ENCODE measurements around the gene CNTNAP3B.
"Not testable (repeated sequence)": the region's sequence is repeated elsewhere in the genome, so short reads cannot be mapped to it uniquely, and the experiment has no call there.

Gene CNTNAP3B

GRCh38 chr9:42129073-42129729 is at the start of gene CNTNAP3B:
Gene CNTNAP3B (minus strand): TSS chr9:42129426. CDS start chr9:42129094, 332 bp downstream.
- not testable (repeated sequence) for DNase-seq

GRCh38 chr9:42160299-42160698 is 31.1 kb upstream of the CNTNAP3B start:
- peak; percentile 2 for DNase-seq

GRCh38 chr9:42127056-42127841 is 2.0 kb downstream of the CNTNAP3B start:
- peak; percentile 39 for DNase-seq

DNA sequence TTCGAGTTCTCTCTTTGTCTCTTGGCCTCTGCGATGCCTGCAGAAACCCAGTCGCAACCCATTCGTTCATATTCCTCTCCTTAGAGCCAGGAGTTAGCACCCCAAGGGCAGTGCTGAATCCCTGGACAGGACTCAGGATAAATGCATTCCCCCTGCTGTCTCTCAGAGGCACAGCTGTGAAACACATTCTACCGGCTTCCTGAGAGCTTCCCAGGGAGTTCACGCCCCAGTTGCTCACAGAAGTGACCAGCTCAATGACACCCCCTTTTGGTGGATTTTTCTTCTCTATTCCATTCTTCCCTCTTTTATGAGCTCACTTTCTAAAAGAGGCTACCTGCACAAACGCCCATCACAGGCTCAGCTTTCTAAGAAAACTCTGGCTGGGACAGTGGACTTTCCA is 8.2 kb downstream of the CNTNAP3B start:
- DNase-seq, result not testable (repeated sequence)

DNA sequence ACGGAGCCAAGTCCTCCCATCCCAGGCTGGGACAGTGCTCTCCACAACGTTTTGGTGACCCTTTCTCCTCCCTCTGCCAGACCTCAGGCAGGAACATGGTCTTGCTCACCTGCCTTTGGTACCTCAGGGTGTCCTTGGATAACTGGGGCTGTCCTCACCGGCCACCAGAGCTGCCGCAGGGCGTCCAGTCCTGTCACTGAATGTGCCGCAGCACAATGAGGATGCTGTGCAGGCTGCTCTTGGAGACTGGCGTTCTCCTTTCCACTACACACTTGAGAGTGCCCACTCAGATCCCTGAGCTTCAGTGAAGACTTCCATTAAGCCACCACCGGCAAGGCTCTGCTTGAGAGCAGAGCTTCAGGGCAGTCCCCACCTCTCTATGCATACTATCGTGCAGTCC is 33.3 kb downstream of the CNTNAP3B start:
- DNase-seq, result not testable (repeated sequence)

GRCh38 chr9:42084559-42084952 is 44.7 kb downstream of the CNTNAP3B start:
- DNase-seq, result not testable (repeated sequence)

DNA sequence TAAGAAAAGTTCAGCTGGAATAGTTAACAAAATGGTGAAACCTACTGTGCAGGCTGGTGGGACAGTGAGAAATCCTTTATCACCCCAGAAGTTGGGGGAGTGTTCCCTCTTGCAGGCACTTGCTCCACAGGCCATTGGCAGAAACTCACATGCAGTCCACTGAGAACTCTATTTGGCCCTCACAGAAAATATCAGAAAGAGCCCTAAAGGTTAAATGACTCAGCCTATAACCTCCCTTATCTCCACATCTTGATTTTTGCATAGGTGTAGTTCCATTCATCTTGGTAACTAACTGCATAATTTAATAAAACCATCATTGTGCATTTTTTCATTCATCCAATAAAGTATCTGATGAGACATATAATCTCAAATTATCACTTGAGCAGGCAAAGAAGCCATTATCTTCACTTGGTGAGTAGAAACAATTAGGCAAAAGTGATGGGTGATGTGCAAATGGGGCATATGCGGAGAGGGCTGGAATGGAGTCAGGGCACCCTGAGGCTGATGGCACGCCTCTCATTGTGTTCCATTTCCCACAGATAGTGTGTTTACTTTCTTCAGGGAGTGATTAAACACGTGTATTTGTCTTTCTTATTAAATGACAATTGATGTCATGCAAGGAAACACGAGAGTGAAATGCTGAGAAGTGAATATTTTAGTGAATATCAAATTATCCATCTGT is 45.2 kb downstream of the CNTNAP3B start:
- not testable (repeated sequence) for DNase-seq

DNA sequence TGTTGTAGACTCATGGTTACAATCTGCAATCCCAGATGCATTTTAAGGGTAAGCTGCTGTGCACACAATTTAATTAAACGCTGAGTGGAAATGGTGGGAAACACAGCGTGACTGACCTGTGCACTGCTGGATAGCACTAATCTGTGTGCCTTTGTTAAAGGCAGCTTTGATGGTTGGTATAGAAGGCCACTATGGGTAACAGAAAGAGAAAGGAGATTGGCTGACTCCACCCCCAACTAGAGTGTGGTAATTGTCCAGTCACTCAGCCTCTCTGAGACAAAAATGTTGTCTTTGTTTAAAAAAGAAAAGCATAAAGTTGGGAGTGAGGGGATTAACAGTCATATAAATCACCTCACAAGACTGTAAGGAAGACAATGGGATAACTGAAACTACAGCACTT is 48.9 kb downstream of the CNTNAP3B start:
- DNase-seq, result not testable (repeated sequence)

GRCh38 chr9:42074868-42075267 is 54.4 kb downstream of the CNTNAP3B start:
- not testable (repeated sequence) for DNase-seq

DNA sequence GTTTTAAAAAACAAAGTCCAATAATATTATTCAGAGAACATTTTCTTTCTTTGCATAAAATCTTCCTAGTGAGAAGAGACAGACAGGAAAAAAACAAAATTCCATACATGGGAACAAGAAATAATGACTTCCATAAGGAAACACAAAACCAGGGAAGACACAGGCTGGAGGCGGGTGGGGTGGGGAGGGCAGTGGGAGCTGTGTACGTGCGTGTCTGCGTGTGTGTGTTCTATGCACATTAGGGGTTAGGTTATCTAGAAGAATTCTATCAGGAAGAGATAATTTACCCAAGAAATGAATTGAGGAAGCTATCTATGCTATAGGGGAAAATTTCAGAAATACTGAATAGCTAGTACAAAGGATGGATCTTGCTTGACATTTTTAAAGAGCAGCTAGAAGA is 58.2 kb downstream of the CNTNAP3B start:
- not testable (repeated sequence) for DNase-seq

- not testable (repeated sequence) for DNase-seq
Observed at GRCh38 chr9:42070035-42070799, 59.0 kb downstream of the CNTNAP3B start.

GRCh38 chr9:42053874-42054273 is 75.4 kb downstream of the CNTNAP3B start:
- DNase-seq, result not testable (repeated sequence)

GRCh38 chr9:42050701-42051100 is 78.5 kb downstream of the CNTNAP3B start:
- DNase-seq, result not testable (repeated sequence)

- DNase-seq, result not testable (repeated sequence)
Observed at GRCh38 chr9:42044422-42045010, 84.7 kb downstream of the CNTNAP3B start.

DNA sequence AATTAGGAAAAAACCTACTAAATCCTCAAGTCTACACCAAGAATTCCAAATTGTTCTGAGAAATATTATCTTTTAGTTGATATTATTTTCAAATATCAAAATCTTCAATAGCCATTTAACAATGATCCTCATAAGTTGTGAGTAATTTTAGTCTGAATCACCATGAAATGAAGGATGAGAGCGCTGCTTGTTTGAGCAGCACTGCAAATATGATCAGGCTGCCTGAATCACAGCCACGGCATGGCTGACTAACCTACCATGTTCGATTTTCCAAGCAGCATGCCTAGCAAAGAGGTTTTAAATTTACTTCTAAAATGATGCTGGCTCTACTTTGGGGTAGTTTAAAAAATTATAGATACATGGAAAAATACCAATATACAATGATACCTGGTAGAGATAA is 95.7 kb downstream of the CNTNAP3B start:
- not testable (repeated sequence) for DNase-seq

GRCh38 chr9:42020639-42021038 is 108.6 kb downstream of the CNTNAP3B start:
- not testable (repeated sequence) for DNase-seq

DNA sequence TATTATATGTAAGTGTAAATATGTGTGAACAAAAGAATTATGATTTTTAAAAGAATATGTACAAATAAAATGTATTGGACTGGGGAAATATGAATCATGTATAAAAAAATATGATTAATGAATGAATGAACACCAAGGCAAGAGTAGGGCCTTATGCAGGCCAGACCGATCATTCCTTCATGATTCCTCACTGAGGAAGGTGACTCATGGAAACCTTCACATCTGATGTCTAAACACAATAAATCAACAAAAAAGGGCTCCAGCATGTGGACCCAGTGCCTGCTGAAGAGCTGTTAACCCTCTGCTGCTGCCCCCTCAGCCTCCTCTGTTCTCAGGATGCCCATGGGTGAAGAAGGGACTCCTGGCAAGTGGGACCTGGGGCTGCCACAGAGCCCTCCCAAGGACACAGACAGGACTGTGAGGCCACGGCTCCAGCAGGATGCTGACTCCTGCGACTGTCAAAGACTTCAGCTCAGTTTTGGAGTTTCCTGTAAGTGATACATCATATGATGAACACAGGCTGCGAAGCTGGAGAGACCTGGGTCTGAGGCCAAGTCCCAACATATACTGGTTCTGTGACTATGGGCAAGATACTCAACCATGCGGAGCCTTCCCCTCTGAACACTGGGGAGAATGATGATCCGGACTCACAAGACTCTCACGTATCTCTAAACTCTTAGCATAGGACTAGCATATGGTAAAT is 110.9 kb downstream of the CNTNAP3B start:
- not testable (repeated sequence) for DNase-seq

DNA sequence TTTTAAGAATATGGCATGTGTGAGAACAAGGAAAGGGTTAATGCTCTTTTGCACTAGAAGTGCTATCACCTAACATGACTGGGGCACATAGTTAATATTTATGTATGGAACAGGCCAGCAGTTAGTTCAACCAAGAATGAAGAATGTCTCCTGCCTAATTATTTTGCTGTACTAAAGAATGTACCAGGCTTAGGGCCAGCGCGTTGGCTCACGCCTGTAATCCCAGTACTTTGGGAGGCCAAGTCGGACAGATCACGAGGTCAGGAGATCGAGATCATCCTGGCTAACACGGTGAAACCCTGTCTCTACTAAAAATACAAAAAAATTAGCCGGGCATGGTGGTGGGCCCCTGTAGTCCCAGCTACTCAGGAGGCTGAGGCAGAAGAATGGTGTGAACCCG is 114.9 kb downstream of the CNTNAP3B start:
- DNase-seq, result not testable (repeated sequence)

- DNase-seq, result not testable (repeated sequence)
Observed at GRCh38 chr9:41991607-41992006, 137.6 kb downstream of the CNTNAP3B start.

DNA sequence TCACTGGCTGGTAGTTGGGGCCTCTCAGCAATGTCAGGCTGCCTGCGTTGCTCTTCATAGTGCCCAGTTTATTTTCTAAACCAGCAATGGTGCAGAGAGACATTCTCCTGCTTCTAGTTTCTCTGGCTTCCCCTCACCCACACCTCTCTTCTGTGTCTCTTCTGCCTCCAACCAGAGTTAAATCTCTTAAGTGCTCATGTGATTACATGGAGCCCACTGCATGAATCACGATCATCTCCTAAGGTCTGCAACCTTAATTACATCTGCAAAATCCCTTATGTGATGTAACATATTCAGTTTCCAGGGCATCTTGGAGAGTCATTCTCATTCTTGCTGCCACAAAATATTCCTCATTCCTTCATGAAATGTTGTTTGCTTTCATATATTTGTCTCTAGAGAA is 149.0 kb downstream of the CNTNAP3B start:
- DNase-seq, result not testable (repeated sequence)

DNA sequence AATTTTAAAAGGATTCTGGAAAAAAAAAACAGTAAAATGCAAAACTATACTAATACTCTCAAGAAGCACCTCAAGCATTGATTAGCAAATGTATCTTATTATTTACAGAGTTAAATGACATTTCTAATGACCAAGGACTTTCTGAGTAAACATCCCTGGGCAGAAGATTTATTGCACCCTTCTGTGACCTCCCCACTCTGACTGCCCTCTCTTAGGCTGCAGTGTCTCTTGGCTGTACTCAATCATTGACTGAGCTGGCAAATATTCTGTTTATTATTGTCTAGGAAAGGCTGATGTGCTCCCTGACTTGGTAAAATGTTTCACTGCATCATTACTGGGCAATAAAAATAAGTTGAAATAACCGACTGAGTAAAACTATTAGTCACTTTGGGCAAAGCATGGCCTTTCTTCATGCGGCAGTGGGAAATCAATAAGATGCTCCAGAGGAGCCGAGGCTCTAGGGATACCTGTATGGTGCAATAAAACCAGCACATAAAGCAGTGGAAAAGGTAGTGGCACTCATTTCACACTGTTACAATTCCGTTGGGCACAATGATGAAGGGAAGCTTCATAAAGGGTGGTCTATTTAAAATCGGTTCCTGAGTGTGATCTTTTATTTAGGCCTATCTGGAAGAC is 151.1 kb downstream of the CNTNAP3B start:
- DNase-seq, result not testable (repeated sequence)
